GM21825 (cell line): ENCODE results near the gene NAV2.
"Not testable (repeated sequence)": the region's sequence is repeated elsewhere in the genome, so short reads cannot be mapped to it uniquely, and the experiment has no call there.

Experiments used
- ATAC-seq: cut with Tn5 transposase; IDR thresholded peaks from one replicate; pipeline ENCODE4 v1.9.1; 2021; ENCODE audit warnings: mild to moderate bottlenecking, moderate library complexity; ENCODE audit not compliant: unreplicated experiment

Gene NAV2

GRCh38 chr11:20066013-20066782 is 353.6 kb downstream of the NAV2 start:
- ATAC-seq: no peak

- ATAC-seq: no peak
Measured at GRCh38 chr11:20066783-20067156, 354.1 kb downstream of the NAV2 start.

GRCh38 chr11:20067665-20068064 is 355.0 kb downstream of the NAV2 start:
- no peak for ATAC-seq

GRCh38 chr11:20068691-20069090 is 356.1 kb downstream of the NAV2 start:
- ATAC-seq: no peak

GRCh38 chr11:20070459-20070858 is 357.8 kb downstream of the NAV2 start:
- no peak for ATAC-seq

GRCh38 chr11:20075627-20076026 is 363.0 kb downstream of the NAV2 start:
- ATAC-seq: no peak

GRCh38 chr11:20078846-20079245 is 366.2 kb downstream of the NAV2 start:
- ATAC-seq: no peak

- no peak for ATAC-seq
Measured at GRCh38 chr11:20080032-20080685, 367.5 kb downstream of the NAV2 start.

GRCh38 chr11:20081336-20081735 is 368.7 kb downstream of the NAV2 start:
- ATAC-seq: no peak

- not testable (repeated sequence) for ATAC-seq
Measured at GRCh38 chr11:20083877-20084276, 371.2 kb downstream of the NAV2 start.

- no peak for ATAC-seq
Measured at GRCh38 chr11:20084921-20085814, 372.5 kb downstream of the NAV2 start.

GRCh38 chr11:20085918-20086317 is 373.3 kb downstream of the NAV2 start:
- ATAC-seq: no peak

GRCh38 chr11:20087118-20087521 is 374.5 kb downstream of the NAV2 start:
- no peak for ATAC-seq

GRCh38 chr11:20088397-20089225 is 376.0 kb downstream of the NAV2 start:
- ATAC-seq: no peak

GRCh38 chr11:20089367-20089766 is 376.7 kb downstream of the NAV2 start:
- no peak for ATAC-seq

GRCh38 chr11:20089796-20090653 is 377.4 kb downstream of the NAV2 start:
- ATAC-seq: no peak

- no peak for ATAC-seq
Measured at GRCh38 chr11:20090654-20091374, 378.2 kb downstream of the NAV2 start.

- ATAC-seq: no peak
Measured at GRCh38 chr11:20093775-20094174, 381.1 kb downstream of the NAV2 start.

- ATAC-seq: no peak
Measured at GRCh38 chr11:20095189-20095588, 382.6 kb downstream of the NAV2 start.
